ENCODE data around the gene PCBD2.
A peak's percentile ranks its signal among the peaks of the same experiment; 100 is the strongest.
"Not testable (repeated sequence)": the region's sequence is repeated elsewhere in the genome, so short reads cannot be mapped to it uniquely, and the experiment has no call there.

The PCBD2 gene

GRCh38 chr5:134975843-134976242 lies 70.9 kb downstream of the PCBD2 start:
- Mint-ChIP-seq H3K27ac (ENCODE audit: low read depth) (no peak overlapping the region), H3K4me3 (no peak overlapping the region), H3K9me3 (peaks cover 17% of the 10 kb centered on the region), H3K36me3 (ENCODE audit: insufficient read depth) (no peaks in the 10 kb centered on the region), H3K27me3 (peaks cover 4% of the 10 kb centered on the region), H3K4me1 (no peaks in the 10 kb centered on the region)
- ATAC-seq (replicated peaks; ENCODE audit: extremely low read depth, poor library complexity, severe bottlenecking) (no peak), DNase-seq (ENCODE audit: low spot score in 2 of 2) (no peak)

DNA sequence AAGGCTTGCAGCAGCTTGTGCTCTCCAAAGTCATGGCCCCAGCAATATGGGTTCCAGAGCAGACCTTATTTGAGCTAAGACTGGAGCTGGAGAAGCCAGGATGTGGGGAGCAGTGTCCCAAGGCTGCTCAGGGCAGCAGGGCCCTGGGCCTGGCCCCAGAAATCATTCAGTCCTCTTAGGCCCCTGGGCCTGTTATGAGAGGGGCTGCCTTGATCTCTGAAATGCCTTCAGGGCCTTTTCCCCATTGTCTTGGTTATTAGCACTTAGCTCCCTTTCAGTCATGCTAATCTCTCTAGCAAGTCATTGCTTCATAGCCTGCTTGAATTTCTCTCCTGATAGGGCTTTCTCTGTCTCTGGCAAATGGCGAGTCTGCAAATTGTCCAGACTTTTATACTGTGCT lies 71.9 kb downstream of the PCBD2 start:
- H3K36me3 Mint-ChIP-seq (ENCODE audit: insufficient read depth) = no peaks in the 10 kb centered on the region
- no peak overlapping the region for H3K4me3 Mint-ChIP-seq

GRCh38 chr5:134979416-134979815 lies 74.5 kb downstream of the PCBD2 start:
- no peak for DNase-seq (ENCODE audit: low spot score in 2 of 2)
- Mint-ChIP-seq H3K27ac (ENCODE audit: low read depth) (no peak overlapping the region), H3K4me1 (no peaks in the 10 kb centered on the region), H3K4me3 (no peak overlapping the region), H3K36me3 (ENCODE audit: insufficient read depth) (no peaks in the 10 kb centered on the region), H3K27me3 (peaks cover 30% of the 10 kb centered on the region), H3K9me3 (peaks cover 46% of the 10 kb centered on the region)
- no peak for ATAC-seq (replicated peaks; ENCODE audit: extremely low read depth, poor library complexity, severe bottlenecking)

More for the DNA sequence above, 71.9 kb downstream of the PCBD2 start:
- H3K27ac Mint-ChIP-seq (ENCODE audit: low read depth) = no peak overlapping the region
- peaks cover 14% of the 10 kb centered on the region for H3K27me3 Mint-ChIP-seq
- ATAC-seq (replicated peaks; ENCODE audit: extremely low read depth, poor library complexity, severe bottlenecking) = no peak
- DNase-seq (ENCODE audit: low spot score in 2 of 2) = no peak
- H3K9me3 Mint-ChIP-seq = peaks cover 27% of the 10 kb centered on the region
- H3K4me1 Mint-ChIP-seq = no peaks in the 10 kb centered on the region

- no peaks in the 10 kb centered on the region for H3K4me1 Mint-ChIP-seq
- no peaks in the 10 kb centered on the region for H3K36me3 Mint-ChIP-seq (ENCODE audit: insufficient read depth)
- ATAC-seq (replicated peaks; ENCODE audit: extremely low read depth, poor library complexity, severe bottlenecking) (no peak), DNase-seq (ENCODE audit: low spot score in 2 of 2) (no peak)
- peaks cover 32% of the 10 kb centered on the region for H3K27me3 Mint-ChIP-seq
- peaks cover 42% of the 10 kb centered on the region for H3K9me3 Mint-ChIP-seq
- H3K4me3 Mint-ChIP-seq = no peak overlapping the region
- no peak overlapping the region for H3K27ac Mint-ChIP-seq (ENCODE audit: low read depth)
These were observed 77.3 kb downstream of the PCBD2 start for GRCh38 chr5:134982230-134982629.

DNA sequence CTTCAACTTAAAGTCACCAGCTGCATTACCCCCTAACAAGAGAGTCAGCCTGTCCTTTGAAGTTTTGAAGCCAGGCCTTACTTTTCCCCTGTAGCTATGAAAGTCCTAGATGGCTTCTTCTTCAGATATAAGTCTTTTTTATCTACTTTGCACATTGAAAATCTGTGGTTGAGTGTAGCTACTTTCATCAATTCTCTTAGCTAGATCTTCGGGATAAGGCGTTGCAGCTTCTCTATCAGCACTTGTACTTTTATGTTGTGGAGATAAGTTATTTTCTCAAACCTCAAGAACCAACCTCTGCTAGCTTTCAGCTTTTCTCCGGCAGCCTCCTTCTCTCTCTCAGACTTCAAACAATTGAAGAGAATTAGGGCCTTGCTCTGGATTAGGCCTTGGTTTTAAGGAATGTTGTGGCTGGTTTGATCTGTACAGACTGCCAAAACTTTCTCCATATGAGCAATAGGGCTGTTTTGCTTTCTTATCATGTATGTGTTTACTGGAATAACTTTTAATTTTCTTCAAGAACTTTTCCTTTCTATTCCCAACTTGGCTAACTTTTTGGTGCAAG lies 84.4 kb downstream of the PCBD2 start:
- no peaks in the 10 kb centered on the region for H3K4me1 Mint-ChIP-seq

GRCh38 chr5:134990183-134990582 lies 85.3 kb downstream of the PCBD2 start:
- H3K9me3 Mint-ChIP-seq; ATAC-seq (replicated peaks; ENCODE audit: extremely low read depth, poor library complexity, severe bottlenecking); H3K27me3 Mint-ChIP-seq; H3K27ac Mint-ChIP-seq (ENCODE audit: low read depth); H3K36me3 Mint-ChIP-seq (ENCODE audit: insufficient read depth); H3K4me1 Mint-ChIP-seq; H3K4me3 Mint-ChIP-seq; DNase-seq (ENCODE audit: low spot score in 2 of 2): not testable (repeated sequence)

More for the DNA sequence above, 84.4 kb downstream of the PCBD2 start:
- H3K27me3 Mint-ChIP-seq = peaks cover 9% of the 10 kb centered on the region
- H3K9me3 Mint-ChIP-seq = no peaks in the 10 kb centered on the region
- H3K4me3 Mint-ChIP-seq = no peak overlapping the region
- no peaks in the 10 kb centered on the region for H3K36me3 Mint-ChIP-seq (ENCODE audit: insufficient read depth)
- ATAC-seq (replicated peaks; ENCODE audit: extremely low read depth, poor library complexity, severe bottlenecking) (no peak), DNase-seq (ENCODE audit: low spot score in 2 of 2) (no peak)
- no peak overlapping the region for H3K27ac Mint-ChIP-seq (ENCODE audit: low read depth)

DNA sequence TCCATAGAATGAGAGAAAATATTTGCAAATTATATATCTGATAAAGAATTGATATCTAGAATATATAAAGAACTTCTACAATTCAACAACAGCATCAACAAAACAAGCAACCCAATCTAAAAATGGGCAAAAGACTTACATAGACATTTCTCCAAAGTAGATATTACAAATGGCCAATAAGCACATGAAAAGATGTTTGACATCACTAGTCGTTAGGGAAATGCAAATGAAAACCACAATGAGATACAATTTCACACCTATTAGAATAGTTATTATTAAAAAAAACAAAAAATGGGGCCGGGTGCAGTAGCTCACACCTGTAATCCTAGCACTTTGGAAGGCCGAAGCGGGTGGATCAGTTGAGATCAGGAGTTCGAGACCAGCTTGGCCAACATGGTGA lies 87.2 kb downstream of the PCBD2 start:
- H3K4me3 Mint-ChIP-seq = no peak overlapping the region
- H3K9me3 Mint-ChIP-seq = no peaks in the 10 kb centered on the region
- ATAC-seq (replicated peaks; ENCODE audit: extremely low read depth, poor library complexity, severe bottlenecking) (no peak), DNase-seq (ENCODE audit: low spot score in 2 of 2) (no peak)
- H3K27me3 Mint-ChIP-seq = peaks cover 6% of the 10 kb centered on the region
- no peaks in the 10 kb centered on the region for H3K4me1 Mint-ChIP-seq
- H3K27ac Mint-ChIP-seq (ENCODE audit: low read depth) = no peak overlapping the region
- no peaks in the 10 kb centered on the region for H3K36me3 Mint-ChIP-seq (ENCODE audit: insufficient read depth)

DNA sequence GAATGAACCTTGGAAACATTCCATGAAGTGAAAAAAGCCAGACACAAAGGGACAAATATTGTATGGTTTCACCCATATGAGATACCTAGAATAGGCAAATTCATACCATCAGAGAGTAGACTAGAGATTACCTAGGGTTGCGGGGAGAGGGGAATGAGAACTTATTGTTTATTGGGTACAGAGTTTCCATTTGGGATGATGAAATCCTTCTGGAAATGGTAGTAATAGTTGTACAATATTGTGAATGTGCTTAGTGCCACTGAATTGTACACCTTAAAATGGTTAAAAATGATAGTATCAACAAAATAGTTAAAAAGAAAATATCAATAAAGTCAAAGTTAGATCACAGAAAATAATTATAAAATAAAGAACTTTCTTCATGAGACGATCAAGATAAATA lies 88.2 kb downstream of the PCBD2 start:
- no peaks in the 10 kb centered on the region for H3K9me3 Mint-ChIP-seq
- no peak for ATAC-seq (replicated peaks; ENCODE audit: extremely low read depth, poor library complexity, severe bottlenecking)
- H3K4me3 Mint-ChIP-seq = no peak overlapping the region

DNA sequence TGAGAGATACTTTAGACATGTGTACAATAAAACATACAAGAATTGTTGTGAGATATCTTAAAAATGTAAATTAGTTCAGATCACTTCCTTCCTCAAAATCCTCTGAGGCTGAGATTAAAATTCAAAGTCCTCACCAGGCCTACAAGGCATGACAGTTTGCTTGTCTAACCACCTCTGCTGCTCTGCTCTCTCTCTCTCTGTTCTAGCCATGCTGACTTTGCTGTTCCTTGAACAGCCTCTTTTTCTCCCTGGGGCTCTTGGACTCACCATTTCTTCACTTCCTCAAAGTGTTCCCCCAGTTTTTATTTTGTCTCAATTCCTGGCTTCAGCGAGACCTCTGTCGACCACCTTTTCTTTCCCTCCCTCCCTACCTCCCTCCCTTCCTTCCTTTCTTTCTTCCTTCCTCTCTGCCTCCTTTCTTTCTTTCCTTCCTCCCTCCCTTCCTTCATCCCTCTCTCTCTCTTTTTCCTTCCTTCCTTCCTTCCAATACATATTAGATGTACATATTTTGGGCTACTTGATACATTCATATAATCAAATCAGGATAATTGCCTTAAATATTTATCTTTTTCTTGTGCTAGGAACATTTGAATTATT lies 89.7 kb downstream of the PCBD2 start:
- no peaks in the 10 kb centered on the region for H3K4me1 Mint-ChIP-seq
- no peak overlapping the region for H3K27ac Mint-ChIP-seq (ENCODE audit: low read depth)
- DNase-seq (ENCODE audit: low spot score in 2 of 2) = no peak
- no peak overlapping the region for H3K4me3 Mint-ChIP-seq
- H3K27me3 Mint-ChIP-seq = peaks cover 2% of the 10 kb centered on the region
- H3K9me3 Mint-ChIP-seq = no peaks in the 10 kb centered on the region
- ATAC-seq (replicated peaks; ENCODE audit: extremely low read depth, poor library complexity, severe bottlenecking) = no peak
- H3K36me3 Mint-ChIP-seq (ENCODE audit: insufficient read depth) = no peaks in the 10 kb centered on the region

More for the DNA sequence above, 88.2 kb downstream of the PCBD2 start:
- Mint-ChIP-seq H3K4me1 (no peaks in the 10 kb centered on the region), H3K36me3 (ENCODE audit: insufficient read depth) (no peaks in the 10 kb centered on the region), H3K27me3 (peaks cover 6% of the 10 kb centered on the region), H3K27ac (ENCODE audit: low read depth) (no peak overlapping the region)
- DNase-seq (ENCODE audit: low spot score in 2 of 2) = no peak

GRCh38 chr5:134995850-134996402 lies 91.0 kb downstream of the PCBD2 start:
- no peaks in the 10 kb centered on the region for H3K4me1 Mint-ChIP-seq
- ATAC-seq (replicated peaks; ENCODE audit: extremely low read depth, poor library complexity, severe bottlenecking) (no peak), DNase-seq (ENCODE audit: low spot score in 2 of 2) (no peak)
- no peak overlapping the region for H3K27ac Mint-ChIP-seq (ENCODE audit: low read depth)
- no peaks in the 10 kb centered on the region for H3K27me3 Mint-ChIP-seq
- H3K36me3 Mint-ChIP-seq (ENCODE audit: insufficient read depth) = no peaks in the 10 kb centered on the region
- H3K9me3 Mint-ChIP-seq = no peaks in the 10 kb centered on the region
- no peak overlapping the region for H3K4me3 Mint-ChIP-seq

DNA sequence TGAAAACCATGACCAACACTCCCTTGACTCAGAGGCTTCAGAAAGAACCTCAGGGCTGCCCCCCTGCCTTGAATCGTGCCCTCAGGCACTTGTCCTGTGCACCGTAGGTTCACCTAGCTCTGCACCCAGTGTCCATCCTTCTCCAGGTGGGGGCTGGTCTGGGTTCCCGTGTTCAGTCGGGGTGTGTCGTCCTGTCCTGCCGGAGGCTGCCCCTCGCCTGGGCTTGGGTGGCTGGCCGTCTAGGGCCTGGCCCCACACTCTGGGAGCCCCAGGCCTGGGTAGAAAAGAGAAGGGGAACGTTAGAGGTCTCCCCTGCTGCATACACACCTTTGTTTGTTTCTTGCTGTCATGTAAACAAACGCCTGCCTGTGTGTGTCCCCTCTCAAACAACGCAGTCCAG lies 92.1 kb downstream of the PCBD2 start:
- no peak for ATAC-seq (replicated peaks; ENCODE audit: extremely low read depth, poor library complexity, severe bottlenecking)
- Mint-ChIP-seq H3K4me3 (no peak overlapping the region), H3K4me1 (no peaks in the 10 kb centered on the region), H3K27me3 (no peaks in the 10 kb centered on the region), H3K9me3 (no peaks in the 10 kb centered on the region), H3K36me3 (ENCODE audit: insufficient read depth) (no peaks in the 10 kb centered on the region), H3K27ac (ENCODE audit: low read depth) (no peak overlapping the region)
- no peak for DNase-seq (ENCODE audit: low spot score in 2 of 2)

- ATAC-seq (replicated peaks; ENCODE audit: extremely low read depth, poor library complexity, severe bottlenecking); H3K4me1 Mint-ChIP-seq; H3K27me3 Mint-ChIP-seq; H3K9me3 Mint-ChIP-seq; H3K36me3 Mint-ChIP-seq (ENCODE audit: insufficient read depth); DNase-seq (ENCODE audit: low spot score in 2 of 2); H3K4me3 Mint-ChIP-seq; H3K27ac Mint-ChIP-seq (ENCODE audit: low read depth): not testable (repeated sequence)
These were observed 93.1 kb downstream of the PCBD2 start for GRCh38 chr5:134998068-134998467.

DNA sequence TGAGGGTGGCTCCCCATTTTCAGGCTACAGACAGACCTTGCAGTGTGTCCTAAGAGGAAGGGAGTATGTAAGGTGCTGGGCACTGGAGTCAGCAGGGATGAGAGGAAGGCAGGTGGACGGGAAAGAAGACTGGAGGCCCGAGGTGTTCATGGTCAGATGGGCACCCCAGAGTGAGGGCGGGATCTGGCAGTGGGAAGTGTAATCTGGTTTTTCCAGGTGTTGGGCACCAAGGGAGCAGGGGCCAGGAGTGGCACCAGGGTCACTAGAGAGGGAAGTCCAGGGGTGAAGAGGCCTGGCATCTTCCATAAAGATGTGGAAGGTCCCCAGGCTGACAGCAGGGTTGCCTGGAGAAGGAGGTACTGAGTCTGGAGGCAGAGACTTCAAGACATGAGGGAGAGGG lies 99.4 kb downstream of the PCBD2 start:
- no peak for DNase-seq (ENCODE audit: low spot score in 2 of 2)
- H3K4me1 Mint-ChIP-seq = no peaks in the 10 kb centered on the region
- H3K36me3 Mint-ChIP-seq (ENCODE audit: insufficient read depth) = no peaks in the 10 kb centered on the region
- no peaks in the 10 kb centered on the region for H3K27me3 Mint-ChIP-seq
- no peaks in the 10 kb centered on the region for H3K9me3 Mint-ChIP-seq
- H3K27ac Mint-ChIP-seq (ENCODE audit: low read depth) = peak overlapping the region; percentile 12
- no peak for ATAC-seq (replicated peaks; ENCODE audit: extremely low read depth, poor library complexity, severe bottlenecking)
- H3K4me3 Mint-ChIP-seq = no peak overlapping the region
